ENCODE measurements around the gene RAB4B.
A peak's percentile ranks its signal among the peaks of the same experiment; 100 is the strongest.
"Not testable (repeated sequence)": the region's sequence is repeated elsewhere in the genome, so short reads cannot be mapped to it uniquely, and the experiment has no call there.

RAB4B gene

GRCh38 chr19:40784146-40784545 lies 6.1 kb downstream of the RAB4B start:
- H3K27me3 ChIP-seq (ENCODE audit: control insufficient read depth, insufficient read depth, low read length); H3K27ac ChIP-seq (ENCODE audit: low read depth, low read length); H3K9me3 ChIP-seq (ENCODE audit: control insufficient read depth, insufficient read depth, low read length); H3K9ac ChIP-seq (ENCODE audit: low read depth, low read length); H3K36me3 ChIP-seq (ENCODE audit: control insufficient read depth, insufficient read depth, low read length); H3K4me1 ChIP-seq (ENCODE audit: control insufficient read depth, insufficient read depth, low read length); H3K4me3 ChIP-seq (ENCODE audit: low read depth, low read length): not testable (repeated sequence)

GRCh38 chr19:40785526-40785925 lies 7.5 kb downstream of the RAB4B start:
- Histone ChIP-seq H3K9me3 (ENCODE audit: control insufficient read depth, insufficient read depth, low read length) (no peaks in the 10 kb centered on the region), H3K4me3 (ENCODE audit: low read depth, low read length) (no peak overlapping the region), H3K27ac (ENCODE audit: low read depth, low read length) (no peak overlapping the region), H3K9ac (ENCODE audit: low read depth, low read length) (no peak overlapping the region), H3K27me3 (ENCODE audit: control insufficient read depth, insufficient read depth, low read length) (no peaks in the 10 kb centered on the region), H3K4me1 (ENCODE audit: control insufficient read depth, insufficient read depth, low read length) (no peaks in the 10 kb centered on the region), H3K36me3 (ENCODE audit: control insufficient read depth, insufficient read depth, low read length) (peaks cover 3% of the 10 kb centered on the region; the same call in 1 of the 2 replicates)

GRCh38 chr19:40786060-40787037 lies 8.3 kb downstream of the RAB4B start:
- Histone ChIP-seq H3K4me1 (ENCODE audit: control insufficient read depth, insufficient read depth, low read length) (no peaks in the 10 kb centered on the region), H3K36me3 (ENCODE audit: control insufficient read depth, insufficient read depth, low read length) (peaks cover 3% of the 10 kb centered on the region; the same call in 1 of the 2 replicates), H3K4me3 (ENCODE audit: low read depth, low read length) (no peak overlapping the region), H3K9me3 (ENCODE audit: control insufficient read depth, insufficient read depth, low read length) (no peaks in the 10 kb centered on the region), H3K9ac (ENCODE audit: low read depth, low read length) (no peak overlapping the region), H3K27me3 (ENCODE audit: control insufficient read depth, insufficient read depth, low read length) (no peaks in the 10 kb centered on the region), H3K27ac (ENCODE audit: low read depth, low read length) (no peak overlapping the region)

- no peaks in the 10 kb centered on the region for H3K4me1 ChIP-seq (ENCODE audit: control insufficient read depth, insufficient read depth, low read length)
- no peak overlapping the region for H3K9ac ChIP-seq (ENCODE audit: low read depth, low read length)
- H3K27me3 ChIP-seq (ENCODE audit: control insufficient read depth, insufficient read depth, low read length): no peaks in the 10 kb centered on the region
- H3K9me3 ChIP-seq (ENCODE audit: control insufficient read depth, insufficient read depth, low read length): no peaks in the 10 kb centered on the region
- peaks cover 3% of the 10 kb centered on the region; the same call in 1 of the 2 replicates for H3K36me3 ChIP-seq (ENCODE audit: control insufficient read depth, insufficient read depth, low read length)
- H3K4me3 ChIP-seq (ENCODE audit: low read depth, low read length): no peak overlapping the region
- no peak overlapping the region for H3K27ac ChIP-seq (ENCODE audit: low read depth, low read length)
Observed at GRCh38 chr19:40791349-40791748, 13.3 kb downstream of the RAB4B start.

- no peak overlapping the region for H3K9ac ChIP-seq (ENCODE audit: low read depth, low read length)
- H3K27ac ChIP-seq (ENCODE audit: low read depth, low read length): no peak overlapping the region
- no peaks in the 10 kb centered on the region for H3K4me1 ChIP-seq (ENCODE audit: control insufficient read depth, insufficient read depth, low read length)
- H3K36me3 ChIP-seq (ENCODE audit: control insufficient read depth, insufficient read depth, low read length): peaks cover 3% of the 10 kb centered on the region; the same call in 1 of the 2 replicates
- H3K27me3 ChIP-seq (ENCODE audit: control insufficient read depth, insufficient read depth, low read length): no peaks in the 10 kb centered on the region
- no peaks in the 10 kb centered on the region for H3K9me3 ChIP-seq (ENCODE audit: control insufficient read depth, insufficient read depth, low read length)
- no peak overlapping the region for H3K4me3 ChIP-seq (ENCODE audit: low read depth, low read length)
Observed at GRCh38 chr19:40791996-40792395, 13.9 kb downstream of the RAB4B start.

GRCh38 chr19:40797166-40797962 lies 19.3 kb downstream of the RAB4B start:
- no peaks in the 10 kb centered on the region for H3K27me3 ChIP-seq (ENCODE audit: control insufficient read depth, insufficient read depth, low read length)
- peaks cover 10% of the 10 kb centered on the region for H3K4me1 ChIP-seq (ENCODE audit: control insufficient read depth, insufficient read depth, low read length)
- H3K9ac ChIP-seq (ENCODE audit: low read depth, low read length): no peak overlapping the region
- H3K4me3 ChIP-seq (ENCODE audit: low read depth, low read length): no peak overlapping the region
- H3K27ac ChIP-seq (ENCODE audit: low read depth, low read length): peak overlapping the region; percentile 94
- H3K36me3 ChIP-seq (ENCODE audit: control insufficient read depth, insufficient read depth, low read length): peaks cover 21% of the 10 kb centered on the region
- H3K9me3 ChIP-seq (ENCODE audit: control insufficient read depth, insufficient read depth, low read length): no peaks in the 10 kb centered on the region

- Histone ChIP-seq H3K36me3 (ENCODE audit: control insufficient read depth, insufficient read depth, low read length) (peaks cover 28% of the 10 kb centered on the region), H3K27me3 (ENCODE audit: control insufficient read depth, insufficient read depth, low read length) (no peaks in the 10 kb centered on the region), H3K4me3 (ENCODE audit: low read depth, low read length) (peak overlapping the region; percentile 72), H3K4me1 (ENCODE audit: control insufficient read depth, insufficient read depth, low read length) (peaks cover 16% of the 10 kb centered on the region), H3K9me3 (ENCODE audit: control insufficient read depth, insufficient read depth, low read length) (no peaks in the 10 kb centered on the region), H3K9ac (ENCODE audit: low read depth, low read length) (peak overlapping the region; percentile 82), H3K27ac (ENCODE audit: low read depth, low read length) (peak overlapping the region; percentile 94)
Observed at GRCh38 chr19:40797963-40798682, 20.1 kb downstream of the RAB4B start.

- Histone ChIP-seq H3K27ac (ENCODE audit: low read depth, low read length) (peak within 1 kb of the TSS; percentile 94), H3K27me3 (ENCODE audit: control insufficient read depth, insufficient read depth, low read length) (no peaks in the 10 kb centered on the region), H3K4me3 (ENCODE audit: low read depth, low read length) (peak within 1 kb of the TSS; percentile 97), H3K9me3 (ENCODE audit: control insufficient read depth, insufficient read depth, low read length) (no peaks in the 10 kb centered on the region), H3K9ac (ENCODE audit: low read depth, low read length) (peak within 1 kb of the TSS; percentile 92), H3K4me1 (ENCODE audit: control insufficient read depth, insufficient read depth, low read length) (peaks cover 24% of the 10 kb centered on the region), H3K36me3 (ENCODE audit: control insufficient read depth, insufficient read depth, low read length) (peaks cover 36% of the 10 kb centered on the region)
Observed at GRCh38 chr19:40798683-40799557, 20.9 kb downstream of the RAB4B start, which contains the start of gene EGLN2. Gene EGLN2 (plus strand): TSS chr19:40799191. CDS start chr19:40800573, 1,382 bp downstream.

- Histone ChIP-seq H3K27me3 (ENCODE audit: control insufficient read depth, insufficient read depth, low read length) (no peaks in the 10 kb centered on the region), H3K9ac (ENCODE audit: low read depth, low read length) (peak overlapping the region; percentile 92), H3K27ac (ENCODE audit: low read depth, low read length) (peak overlapping the region; percentile 93), H3K36me3 (ENCODE audit: control insufficient read depth, insufficient read depth, low read length) (peaks cover 37% of the 10 kb centered on the region), H3K9me3 (ENCODE audit: control insufficient read depth, insufficient read depth, low read length) (no peaks in the 10 kb centered on the region), H3K4me3 (ENCODE audit: low read depth, low read length) (peak overlapping the region; percentile 97), H3K4me1 (ENCODE audit: control insufficient read depth, insufficient read depth, low read length) (peaks cover 30% of the 10 kb centered on the region)
Observed at GRCh38 chr19:40799558-40800338, 21.7 kb downstream of the RAB4B start.

Measured in HUES48 (cell line).